WTC11 (cell line): Measurements from ENCODE around the gene DOHH. TPM values are rescaled to one million over a fixed set of nuclear protein-coding genes. Genes with fewer than 3 reads are reported as not detected.

Experiments used
- ATAC-seq: fragments of 200-7000 bp; cut with Tn5 transposase; 2 replicates; pipeline ENCODE4 v1.10.0; 2021; ENCODE audit warnings: mild to moderate bottlenecking, moderate library complexity
- CTCF ChIA-PET: fragments of 300-600 bp; sonication (Branson Sonifier 250); formaldehyde crosslinking; loops from one replicate; lab custom pipeline; 2021; ENCODE audit warnings: antibody characterized with exemption; lab: Charles Lee
- POLR2A ChIA-PET: fragments of 350-600 bp; sonication (Branson Sonifier 250); formaldehyde crosslinking; loops from one replicate; lab custom pipeline; 2021; ENCODE audit warnings: antibody characterized with exemption; lab: Charles Lee
- DNase-seq: peaks from one replicate; pipeline ENCODE4 v3.0.0; 2021; ENCODE audit warnings: low spot score
- H3K27ac Mint-ChIP-seq: 2 replicates; pipeline ENCODE4 v1.8.0; 2021; ENCODE audit warnings: mixed read lengths
- H3K27me3 Mint-ChIP-seq: 2 replicates; pipeline ENCODE4 v1.8.0; 2021; ENCODE audit warnings: low read depth, mild to moderate bottlenecking, moderate library complexity, mixed read lengths
- H3K36me3 Mint-ChIP-seq: 2 replicates; pipeline ENCODE4 v1.8.0; 2021; ENCODE audit warnings: mixed read lengths
- H3K4me1 Mint-ChIP-seq: 2 replicates; pipeline ENCODE4 v1.8.0; 2022; ENCODE audit warnings: mixed read lengths
- H3K4me3 Mint-ChIP-seq: 2 replicates; pipeline ENCODE4 v1.8.0; 2021; ENCODE audit warnings: mild to moderate bottlenecking, moderate library complexity, mixed read lengths
- H3K9me3 Mint-ChIP-seq: 2 replicates; pipeline ENCODE4 v1.8.0; 2021; ENCODE audit warnings: mixed read lengths
- CREM ChIP-seq: sonication (generic); formaldehyde crosslinking; IDR thresholded peaks from 2 replicates; pipeline ENCODE4 v1.8.1; 2022; ENCODE audit warnings: mild to moderate bottlenecking, missing genetic modification reagents, moderate library complexity
- JAZF1 ChIP-seq: fragments of 250-450 bp; sonication (Bioruptor Pico); IDR thresholded peaks from 2 replicates; pipeline ENCODE4 v1.9.0; 2021; ENCODE audit warnings: moderate library complexity, mild to moderate bottlenecking, inconsistent platforms
- NFE2L1 ChIP-seq: sonication (generic); formaldehyde crosslinking; IDR thresholded peaks from 2 replicates; pipeline ENCODE4 v1.8.1; 2023; ENCODE audit warnings: missing genetic modification reagents
- SOX15 ChIP-seq: fragments of 250-450 bp; sonication (Bioruptor Pico); IDR thresholded peaks from 2 replicates; pipeline ENCODE4 v1.9.0; 2021; ENCODE audit warnings: mild to moderate bottlenecking
- TEAD1 ChIP-seq: sonication (generic); formaldehyde crosslinking; IDR thresholded peaks from 2 replicates; pipeline ENCODE4 v1.8.0; 2022; ENCODE audit warnings: mild to moderate bottlenecking, missing genetic modification reagents
- ZBTB21 ChIP-seq: sonication (generic); formaldehyde crosslinking; IDR thresholded peaks from 2 replicates; pipeline ENCODE4 v1.8.1; 2023; ENCODE audit warnings: mild to moderate bottlenecking, missing genetic modification reagents, borderline replicate concordance
- total RNA-seq: library from RNA; stranded (reverse); gene quantifications from 3 replicates; pipeline ENCODE4 v1.2.3, GENCODE V29; 2021
- TF ChIP-seq, protein P1 (sequence below): sonication (generic); formaldehyde crosslinking; IDR thresholded peaks from 2 replicates; pipeline ENCODE4 v1.8.0; 2023; ENCODE audit warnings: mild to moderate bottlenecking, missing genetic modification reagents
- TF ChIP-seq, protein P2 (sequence below): sonication (generic); formaldehyde crosslinking; IDR thresholded peaks from 2 replicates; pipeline ENCODE4 v1.8.1; 2022; ENCODE audit warnings: mild to moderate bottlenecking, moderate library complexity, missing genetic modification reagents
- TF ChIP-seq, protein P3 (sequence below): sonication (generic); formaldehyde crosslinking; IDR thresholded peaks from 2 replicates; pipeline ENCODE4 v1.8.1; 2023; ENCODE audit warnings: mild to moderate bottlenecking, missing genetic modification reagents
- TF ChIP-seq, protein P4 (sequence below): sonication (generic); formaldehyde crosslinking; conservative IDR thresholded peaks from 2 replicates; pipeline ENCODE4 v1.8.1; 2022; ENCODE audit warnings: mild to moderate bottlenecking, missing genetic modification reagents
- TF ChIP-seq, protein P5 (sequence below): sonication (generic); formaldehyde crosslinking; IDR thresholded peaks from 2 replicates; pipeline ENCODE4 v1.8.1; 2023; ENCODE audit warnings: mild to moderate bottlenecking, missing genetic modification reagents, borderline replicate concordance
- TF ChIP-seq, protein P6 (sequence below): sonication (generic); formaldehyde crosslinking; IDR thresholded peaks from 2 replicates; pipeline ENCODE4 v1.8.0; 2022; ENCODE audit warnings: missing genetic modification reagents

DOHH gene
- total RNA-seq, 1 experiment from 2014 or later = 22.2 TPM

DNA sequence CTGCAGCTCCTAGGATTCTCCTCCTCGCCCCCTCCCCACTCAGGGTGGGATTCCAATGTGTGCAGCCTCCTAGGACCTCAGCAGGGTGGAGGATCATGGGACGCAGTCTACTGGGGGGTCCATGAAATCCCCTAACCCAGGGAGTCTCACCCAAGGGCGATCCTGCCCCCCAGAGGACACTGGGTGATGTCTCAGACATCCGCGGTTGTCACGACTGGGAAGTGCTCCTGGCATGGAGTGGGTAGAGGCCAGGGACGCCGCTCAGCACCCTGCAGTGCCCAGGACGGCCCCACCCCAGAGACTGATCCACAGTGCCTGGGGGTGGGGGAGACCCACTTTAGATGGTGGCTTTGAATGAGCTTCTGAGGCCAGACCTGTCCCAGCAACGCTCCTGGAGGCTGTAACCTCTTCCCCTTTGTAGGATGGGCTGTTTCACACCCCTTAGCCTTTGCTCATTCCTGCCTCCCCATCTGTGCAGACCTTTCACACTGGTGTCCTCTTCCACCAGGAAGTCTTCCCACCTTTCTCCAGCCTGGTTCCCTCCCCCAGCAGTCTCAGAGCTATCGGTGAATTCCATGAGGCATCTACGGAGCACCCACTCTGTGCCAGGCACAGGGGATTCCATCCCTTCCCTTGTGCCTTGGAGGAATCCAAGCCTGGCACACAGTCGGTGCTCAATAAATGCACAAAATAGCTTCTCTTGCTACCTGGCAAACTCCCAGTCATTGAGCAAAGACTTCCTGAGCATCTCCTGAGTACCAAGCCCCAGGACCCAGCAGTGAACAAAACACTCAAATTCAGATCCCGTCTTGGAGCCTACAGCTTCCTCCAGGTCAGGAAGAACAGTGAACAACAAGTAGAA is 30.6 kb downstream of the DOHH start:
- Mint-ChIP-seq H3K9me3 (peaks cover 8% of the 10 kb centered on the region), H3K36me3 (peaks cover 5% of the 10 kb centered on the region), H3K4me1 (peaks cover 3% of the 10 kb centered on the region; the same call in 1 of the 2 replicates), H3K27ac (no peak overlapping the region), H3K4me3 (no peak overlapping the region), H3K27me3 (peaks cover 57% of the 10 kb centered on the region)
- no peak for ATAC-seq
- no peak for DNase-seq
- ChIA-PET POLR2A (interaction anchor here (0.6 kb wide), 1 partner anchor 31 kb away, joined by 7 read pairs; no protein-coding TSS in a partner anchor), CTCF (interaction anchor here (0.6 to 2.1 kb wide), 11 partner anchors 9 to 477 kb away, joined by 3 to 9 read pairs (median 4); no protein-coding TSS in a partner anchor)
- TF ChIP-seq, protein P1, sequence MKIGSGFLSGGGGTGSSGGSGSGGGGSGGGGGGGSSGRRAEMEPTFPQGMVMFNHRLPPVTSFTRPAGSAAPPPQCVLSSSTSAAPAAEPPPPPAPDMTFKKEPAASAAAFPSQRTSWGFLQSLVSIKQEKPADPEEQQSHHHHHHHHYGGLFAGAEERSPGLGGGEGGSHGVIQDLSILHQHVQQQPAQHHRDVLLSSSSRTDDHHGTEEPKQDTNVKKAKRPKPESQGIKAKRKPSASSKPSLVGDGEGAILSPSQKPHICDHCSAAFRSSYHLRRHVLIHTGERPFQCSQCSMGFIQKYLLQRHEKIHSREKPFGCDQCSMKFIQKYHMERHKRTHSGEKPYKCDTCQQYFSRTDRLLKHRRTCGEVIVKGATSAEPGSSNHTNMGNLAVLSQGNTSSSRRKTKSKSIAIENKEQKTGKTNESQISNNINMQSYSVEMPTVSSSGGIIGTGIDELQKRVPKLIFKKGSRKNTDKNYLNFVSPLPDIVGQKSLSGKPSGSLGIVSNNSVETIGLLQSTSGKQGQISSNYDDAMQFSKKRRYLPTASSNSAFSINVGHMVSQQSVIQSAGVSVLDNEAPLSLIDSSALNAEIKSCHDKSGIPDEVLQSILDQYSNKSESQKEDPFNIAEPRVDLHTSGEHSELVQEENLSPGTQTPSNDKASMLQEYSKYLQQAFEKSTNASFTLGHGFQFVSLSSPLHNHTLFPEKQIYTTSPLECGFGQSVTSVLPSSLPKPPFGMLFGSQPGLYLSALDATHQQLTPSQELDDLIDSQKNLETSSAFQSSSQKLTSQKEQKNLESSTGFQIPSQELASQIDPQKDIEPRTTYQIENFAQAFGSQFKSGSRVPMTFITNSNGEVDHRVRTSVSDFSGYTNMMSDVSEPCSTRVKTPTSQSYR (CRISPR knock-in tag) = no peak
- TF ChIP-seq, protein P2, sequence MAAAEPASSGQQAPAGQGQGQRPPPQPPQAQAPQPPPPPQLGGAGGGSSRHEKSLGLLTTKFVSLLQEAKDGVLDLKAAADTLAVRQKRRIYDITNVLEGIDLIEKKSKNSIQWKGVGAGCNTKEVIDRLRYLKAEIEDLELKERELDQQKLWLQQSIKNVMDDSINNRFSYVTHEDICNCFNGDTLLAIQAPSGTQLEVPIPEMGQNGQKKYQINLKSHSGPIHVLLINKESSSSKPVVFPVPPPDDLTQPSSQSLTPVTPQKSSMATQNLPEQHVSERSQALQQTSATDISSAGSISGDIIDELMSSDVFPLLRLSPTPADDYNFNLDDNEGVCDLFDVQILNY (CRISPR knock-in tag) = no peak
- TF ChIP-seq, protein P3, sequence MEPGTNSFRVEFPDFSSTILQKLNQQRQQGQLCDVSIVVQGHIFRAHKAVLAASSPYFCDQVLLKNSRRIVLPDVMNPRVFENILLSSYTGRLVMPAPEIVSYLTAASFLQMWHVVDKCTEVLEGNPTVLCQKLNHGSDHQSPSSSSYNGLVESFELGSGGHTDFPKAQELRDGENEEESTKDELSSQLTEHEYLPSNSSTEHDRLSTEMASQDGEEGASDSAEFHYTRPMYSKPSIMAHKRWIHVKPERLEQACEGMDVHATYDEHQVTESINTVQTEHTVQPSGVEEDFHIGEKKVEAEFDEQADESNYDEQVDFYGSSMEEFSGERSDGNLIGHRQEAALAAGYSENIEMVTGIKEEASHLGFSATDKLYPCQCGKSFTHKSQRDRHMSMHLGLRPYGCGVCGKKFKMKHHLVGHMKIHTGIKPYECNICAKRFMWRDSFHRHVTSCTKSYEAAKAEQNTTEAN (CRISPR knock-in tag) = no peak
- no peak for TF ChIP-seq NFE2L1 (CRISPR knock-in tag)
- no peak for TF ChIP-seq TEAD1 (CRISPR knock-in tag)
- TF ChIP-seq, protein P4, sequence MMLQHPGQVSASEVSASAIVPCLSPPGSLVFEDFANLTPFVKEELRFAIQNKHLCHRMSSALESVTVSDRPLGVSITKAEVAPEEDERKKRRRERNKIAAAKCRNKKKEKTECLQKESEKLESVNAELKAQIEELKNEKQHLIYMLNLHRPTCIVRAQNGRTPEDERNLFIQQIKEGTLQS (CRISPR knock-in tag) = no peak
- TF ChIP-seq, protein P5, sequence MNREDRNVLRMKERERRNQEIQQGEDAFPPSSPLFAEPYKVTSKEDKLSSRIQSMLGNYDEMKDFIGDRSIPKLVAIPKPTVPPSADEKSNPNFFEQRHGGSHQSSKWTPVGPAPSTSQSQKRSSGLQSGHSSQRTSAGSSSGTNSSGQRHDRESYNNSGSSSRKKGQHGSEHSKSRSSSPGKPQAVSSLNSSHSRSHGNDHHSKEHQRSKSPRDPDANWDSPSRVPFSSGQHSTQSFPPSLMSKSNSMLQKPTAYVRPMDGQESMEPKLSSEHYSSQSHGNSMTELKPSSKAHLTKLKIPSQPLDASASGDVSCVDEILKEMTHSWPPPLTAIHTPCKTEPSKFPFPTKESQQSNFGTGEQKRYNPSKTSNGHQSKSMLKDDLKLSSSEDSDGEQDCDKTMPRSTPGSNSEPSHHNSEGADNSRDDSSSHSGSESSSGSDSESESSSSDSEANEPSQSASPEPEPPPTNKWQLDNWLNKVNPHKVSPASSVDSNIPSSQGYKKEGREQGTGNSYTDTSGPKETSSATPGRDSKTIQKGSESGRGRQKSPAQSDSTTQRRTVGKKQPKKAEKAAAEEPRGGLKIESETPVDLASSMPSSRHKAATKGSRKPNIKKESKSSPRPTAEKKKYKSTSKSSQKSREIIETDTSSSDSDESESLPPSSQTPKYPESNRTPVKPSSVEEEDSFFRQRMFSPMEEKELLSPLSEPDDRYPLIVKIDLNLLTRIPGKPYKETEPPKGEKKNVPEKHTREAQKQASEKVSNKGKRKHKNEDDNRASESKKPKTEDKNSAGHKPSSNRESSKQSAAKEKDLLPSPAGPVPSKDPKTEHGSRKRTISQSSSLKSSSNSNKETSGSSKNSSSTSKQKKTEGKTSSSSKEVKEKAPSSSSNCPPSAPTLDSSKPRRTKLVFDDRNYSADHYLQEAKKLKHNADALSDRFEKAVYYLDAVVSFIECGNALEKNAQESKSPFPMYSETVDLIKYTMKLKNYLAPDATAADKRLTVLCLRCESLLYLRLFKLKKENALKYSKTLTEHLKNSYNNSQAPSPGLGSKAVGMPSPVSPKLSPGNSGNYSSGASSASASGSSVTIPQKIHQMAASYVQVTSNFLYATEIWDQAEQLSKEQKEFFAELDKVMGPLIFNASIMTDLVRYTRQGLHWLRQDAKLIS (CRISPR knock-in tag) = no peak
- TF ChIP-seq JAZF1 (CRISPR knock-in tag) = no peak
- TF ChIP-seq ZBTB21 = no peak
- TF ChIP-seq, protein P6, sequence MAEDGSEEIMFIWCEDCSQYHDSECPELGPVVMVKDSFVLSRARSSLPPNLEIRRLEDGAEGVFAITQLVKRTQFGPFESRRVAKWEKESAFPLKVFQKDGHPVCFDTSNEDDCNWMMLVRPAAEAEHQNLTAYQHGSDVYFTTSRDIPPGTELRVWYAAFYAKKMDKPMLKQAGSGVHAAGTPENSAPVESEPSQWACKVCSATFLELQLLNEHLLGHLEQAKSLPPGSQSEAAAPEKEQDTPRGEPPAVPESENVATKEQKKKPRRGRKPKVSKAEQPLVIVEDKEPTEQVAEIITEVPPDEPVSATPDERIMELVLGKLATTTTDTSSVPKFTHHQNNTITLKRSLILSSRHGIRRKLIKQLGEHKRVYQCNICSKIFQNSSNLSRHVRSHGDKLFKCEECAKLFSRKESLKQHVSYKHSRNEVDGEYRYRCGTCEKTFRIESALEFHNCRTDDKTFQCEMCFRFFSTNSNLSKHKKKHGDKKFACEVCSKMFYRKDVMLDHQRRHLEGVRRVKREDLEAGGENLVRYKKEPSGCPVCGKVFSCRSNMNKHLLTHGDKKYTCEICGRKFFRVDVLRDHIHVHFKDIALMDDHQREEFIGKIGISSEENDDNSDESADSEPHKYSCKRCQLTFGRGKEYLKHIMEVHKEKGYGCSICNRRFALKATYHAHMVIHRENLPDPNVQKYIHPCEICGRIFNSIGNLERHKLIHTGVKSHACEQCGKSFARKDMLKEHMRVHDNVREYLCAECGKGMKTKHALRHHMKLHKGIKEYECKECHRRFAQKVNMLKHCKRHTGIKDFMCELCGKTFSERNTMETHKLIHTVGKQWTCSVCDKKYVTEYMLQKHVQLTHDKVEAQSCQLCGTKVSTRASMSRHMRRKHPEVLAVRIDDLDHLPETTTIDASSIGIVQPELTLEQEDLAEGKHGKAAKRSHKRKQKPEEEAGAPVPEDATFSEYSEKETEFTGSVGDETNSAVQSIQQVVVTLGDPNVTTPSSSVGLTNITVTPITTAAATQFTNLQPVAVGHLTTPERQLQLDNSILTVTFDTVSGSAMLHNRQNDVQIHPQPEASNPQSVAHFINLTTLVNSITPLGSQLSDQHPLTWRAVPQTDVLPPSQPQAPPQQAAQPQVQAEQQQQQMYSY (CRISPR knock-in tag) = no peak
- no peak for TF ChIP-seq CREM
- no peak for TF ChIP-seq SOX15
